BE2C (cell line): ENCODE measurements around the gene ST6GALNAC4.
A peak's percentile ranks its signal among the peaks of the same experiment; 100 is the strongest.
"Not testable (repeated sequence)": the region's sequence is repeated elsewhere in the genome, so short reads cannot be mapped to it uniquely, and the experiment has no call there.

Source experiments
- DNase-seq: peaks from one replicate; pipeline ENCODE4 v3.0.0-alpha.2; 2020
- H3K27me3 ChIP-seq: fragments of 250-450 bp; sonication (Bioruptor Pico); 2 replicates; pipeline ENCODE4 v1.5.1; 2020; ENCODE audit warnings: mild to moderate bottlenecking
- H3K36me3 ChIP-seq: fragments of 250-450 bp; sonication (Bioruptor Pico); 2 replicates; pipeline ENCODE4 v1.5.1; 2020; ENCODE audit warnings: mild to moderate bottlenecking
- H3K4me1 ChIP-seq: fragments of 250-450 bp; sonication (Bioruptor Pico); 2 replicates; pipeline ENCODE4 v1.5.1; 2020
- H3K4me3 ChIP-seq: 2 replicates; pipeline ENCODE4 v1.5.1; 2011; ENCODE audit warnings: low read depth, low read length
- H3K9me3 ChIP-seq: fragments of 250-450 bp; sonication (Bioruptor Pico); 2 replicates; pipeline ENCODE4 v1.5.1; 2020
- CTCF ChIP-seq: IDR thresholded peaks from 2 replicates; pipeline ENCODE4 v1.5.1; 2012; ENCODE audit warnings: mild to moderate bottlenecking, low read depth, low read length

The ST6GALNAC4 gene

GRCh38 chr9:127885508-127886281 is 31.1 kb downstream of the ST6GALNAC4 start:
- no peaks in the 10 kb centered on the region for H3K9me3 ChIP-seq
- no peak for TF ChIP-seq CTCF
- H3K36me3 ChIP-seq, result peaks cover 35% of the 10 kb centered on the region
- H3K4me1 ChIP-seq, result peaks cover 10% of the 10 kb centered on the region
- no peak for DNase-seq
- H3K4me3 ChIP-seq, result no peak overlapping the region
- H3K27me3 ChIP-seq, result no peaks in the 10 kb centered on the region

- no peaks in the 10 kb centered on the region for H3K9me3 ChIP-seq
- H3K27me3 ChIP-seq, result no peaks in the 10 kb centered on the region
- no peak for DNase-seq
- no peak for TF ChIP-seq CTCF
- peaks cover 10% of the 10 kb centered on the region for H3K4me1 ChIP-seq
- peaks cover 28% of the 10 kb centered on the region for H3K36me3 ChIP-seq
- H3K4me3 ChIP-seq, result no peak overlapping the region
These were observed 31.8 kb downstream of the ST6GALNAC4 start for GRCh38 chr9:127884976-127885490.

- TF ChIP-seq CTCF, result no peak
- Histone ChIP-seq H3K9me3 (no peaks in the 10 kb centered on the region), H3K36me3 (peaks cover 25% of the 10 kb centered on the region), H3K4me3 (no peak overlapping the region), H3K4me1 (peaks cover 10% of the 10 kb centered on the region), H3K27me3 (no peaks in the 10 kb centered on the region)
- peak; percentile 74 for DNase-seq
These were observed 32.4 kb downstream of the ST6GALNAC4 start for GRCh38 chr9:127884427-127884911.

- TF ChIP-seq CTCF, result no peak
- no peak overlapping the region for H3K4me3 ChIP-seq
- peaks cover 10% of the 10 kb centered on the region for H3K4me1 ChIP-seq
- no peaks in the 10 kb centered on the region for H3K27me3 ChIP-seq
- H3K9me3 ChIP-seq, result no peaks in the 10 kb centered on the region
- H3K36me3 ChIP-seq, result peaks cover 25% of the 10 kb centered on the region
- DNase-seq, result no peak
These were observed 32.9 kb downstream of the ST6GALNAC4 start for GRCh38 chr9:127883959-127884358.

GRCh38 chr9:127881715-127882114 is 35.1 kb downstream of the ST6GALNAC4 start:
- not testable (repeated sequence) for DNase-seq, H3K27me3 ChIP-seq, H3K36me3 ChIP-seq, H3K9me3 ChIP-seq, H3K4me3 ChIP-seq
- H3K4me1 ChIP-seq, result peaks cover 14% of the 10 kb centered on the region

GRCh38 chr9:127880143-127880542 is 36.7 kb downstream of the ST6GALNAC4 start:
- H3K36me3 ChIP-seq, result no peaks in the 10 kb centered on the region
- H3K4me1 ChIP-seq, result peaks cover 14% of the 10 kb centered on the region
- TF ChIP-seq CTCF, result no peak
- H3K27me3 ChIP-seq, result no peaks in the 10 kb centered on the region
- no peaks in the 10 kb centered on the region for H3K9me3 ChIP-seq
- DNase-seq, result no peak
- H3K4me3 ChIP-seq, result no peak overlapping the region
